Kidney epithelial cell (primary cell): Measurements from ENCODE around the gene HOXB7. TPM values are rescaled to one million over a fixed set of nuclear protein-coding genes. Genes with fewer than 3 reads are reported as not detected.

ENCODE experiments used
- DNase-seq: peaks from one replicate; pipeline ENCODE4 v3.0.0-alpha.2; 2010; ENCODE audit warnings: low read depth
- H3K27me3 ChIP-seq: 2 replicates; pipeline ENCODE4 v1.6.0; 2011; ENCODE audit warnings: low read length; ENCODE audit not compliant: control insufficient read depth, insufficient read depth
- H3K36me3 ChIP-seq: 2 replicates; pipeline ENCODE4 v1.5.1; 2011; ENCODE audit warnings: low read length; ENCODE audit not compliant: control insufficient read depth, insufficient read depth
- H3K4me3 ChIP-seq: 2 replicates; pipeline ENCODE4 v1.5.1; 2011; ENCODE audit warnings: low read depth, mild to moderate bottlenecking, control low read depth, low read length
- CTCF ChIP-seq: IDR thresholded peaks from 2 replicates; pipeline ENCODE4 v1.5.1; 2011; ENCODE audit warnings: mild to moderate bottlenecking, moderate library complexity, low read length, control low read depth, inconsistent platforms; ENCODE audit not compliant: insufficient read depth, poor library complexity, severe bottlenecking
- total RNA-seq: library from RNA; depleted of rRNA; stranded (reverse); fragments of >200 nt; gene quantifications from 2 replicates; pipeline ENCODE4 v1.2.3, GENCODE V29; 2015

Gene HOXB7
- total RNA-seq, 1 donor from 2014 or later, result 27.2 TPM

GRCh38 chr17:48601207-48601538 is 9.6 kb downstream of the HOXB7 start:
- no peak for TF ChIP-seq CTCF
- no peak for DNase-seq
- Histone ChIP-seq H3K4me3 (peak overlapping the region; percentile 92), H3K27me3 (no peaks in the 10 kb centered on the region), H3K36me3 (no peaks in the 10 kb centered on the region)

GRCh38 chr17:48600244-48601098 is 10.3 kb downstream of the HOXB7 start:
- DNase-seq, result no peak
- no peaks in the 10 kb centered on the region for H3K36me3 ChIP-seq
- H3K4me3 ChIP-seq, result peak overlapping the region; percentile 92
- no peaks in the 10 kb centered on the region for H3K27me3 ChIP-seq
- TF ChIP-seq CTCF, result no peak

- TF ChIP-seq CTCF, result no peak
- Histone ChIP-seq H3K27me3 (no peaks in the 10 kb centered on the region), H3K4me3 (peak overlapping the region; percentile 92), H3K36me3 (peaks cover 3% of the 10 kb centered on the region)
- DNase-seq, result no peak
Measured at GRCh38 chr17:48599354-48599753, 11.5 kb downstream of the HOXB7 start.

GRCh38 chr17:48598736-48599135 is 12.1 kb downstream of the HOXB7 start:
- no peak for TF ChIP-seq CTCF
- DNase-seq, result no peak
- Histone ChIP-seq H3K27me3 (no peaks in the 10 kb centered on the region), H3K4me3 (peak overlapping the region; percentile 92), H3K36me3 (peaks cover 3% of the 10 kb centered on the region)

- no peak for TF ChIP-seq CTCF
- DNase-seq, result no peak
- Histone ChIP-seq H3K4me3 (peak overlapping the region; percentile 92), H3K36me3 (peaks cover 3% of the 10 kb centered on the region), H3K27me3 (no peaks in the 10 kb centered on the region)
Measured at GRCh38 chr17:48597778-48598631, 12.8 kb downstream of the HOXB7 start.
